ENCODE measurements around the gene HLA-DRA.
"Not testable (repeated sequence)": the region's sequence is repeated elsewhere in the genome, so short reads cannot be mapped to it uniquely, and the experiment has no call there.

Gene HLA-DRA

GRCh38 chr6:32460528-32460927 lies 20.8 kb downstream of the HLA-DRA start:
- H3K9ac ChIP-seq (ENCODE audit: low read depth, low read length, poor library complexity, severe bottlenecking), result no peak overlapping the region
- no peaks in the 10 kb centered on the region for H4K20me1 ChIP-seq (ENCODE audit: insufficient read depth, low read length, poor library complexity, severe bottlenecking)
- no peaks in the 10 kb centered on the region for H3F3A ChIP-seq (ENCODE audit: low read depth)
- no peaks in the 10 kb centered on the region for H3K27me3 ChIP-seq (ENCODE audit: insufficient read depth, low read length, poor library complexity, severe bottlenecking)
- no peaks in the 10 kb centered on the region for H3K9me2 ChIP-seq (replicated peaks; ENCODE audit: low read depth, low read length)
- no peak overlapping the region for H3K4me3 ChIP-seq (ENCODE audit: low read length, poor library complexity, severe bottlenecking)
- no peak for TF ChIP-seq EZH2phosphoT487 (IDR thresholded peaks at IDR 0.05; ENCODE audit: borderline replicate concordance)
- TF ChIP-seq, protein P1, sequence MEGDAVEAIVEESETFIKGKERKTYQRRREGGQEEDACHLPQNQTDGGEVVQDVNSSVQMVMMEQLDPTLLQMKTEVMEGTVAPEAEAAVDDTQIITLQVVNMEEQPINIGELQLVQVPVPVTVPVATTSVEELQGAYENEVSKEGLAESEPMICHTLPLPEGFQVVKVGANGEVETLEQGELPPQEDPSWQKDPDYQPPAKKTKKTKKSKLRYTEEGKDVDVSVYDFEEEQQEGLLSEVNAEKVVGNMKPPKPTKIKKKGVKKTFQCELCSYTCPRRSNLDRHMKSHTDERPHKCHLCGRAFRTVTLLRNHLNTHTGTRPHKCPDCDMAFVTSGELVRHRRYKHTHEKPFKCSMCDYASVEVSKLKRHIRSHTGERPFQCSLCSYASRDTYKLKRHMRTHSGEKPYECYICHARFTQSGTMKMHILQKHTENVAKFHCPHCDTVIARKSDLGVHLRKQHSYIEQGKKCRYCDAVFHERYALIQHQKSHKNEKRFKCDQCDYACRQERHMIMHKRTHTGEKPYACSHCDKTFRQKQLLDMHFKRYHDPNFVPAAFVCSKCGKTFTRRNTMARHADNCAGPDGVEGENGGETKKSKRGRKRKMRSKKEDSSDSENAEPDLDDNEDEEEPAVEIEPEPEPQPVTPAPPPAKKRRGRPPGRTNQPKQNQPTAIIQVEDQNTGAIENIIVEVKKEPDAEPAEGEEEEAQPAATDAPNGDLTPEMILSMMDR (conservative IDR thresholded peaks at IDR 0.05; ENCODE audit: low read length), result peak; percentile 34
- no peaks in the 10 kb centered on the region for H3K4me1 ChIP-seq (ENCODE audit: insufficient read depth, low read length, poor library complexity, severe bottlenecking)
- H3K9me3 ChIP-seq (ENCODE audit: insufficient read depth, low read depth, low read length), result no peaks in the 10 kb centered on the region
- H3K79me2 ChIP-seq (ENCODE audit: insufficient read depth, low read length), result no peaks in the 10 kb centered on the region
- H3K36me3 ChIP-seq (ENCODE audit: insufficient read depth, low read length), result no peaks in the 10 kb centered on the region
- no peak overlapping the region for H3K4me2 ChIP-seq (ENCODE audit: low read depth, low read length, poor library complexity, severe bottlenecking)
- H2AFZ ChIP-seq (ENCODE audit: low read length), result no peak overlapping the region

GRCh38 chr6:32461493-32461892 lies 21.8 kb downstream of the HLA-DRA start:
- no peak for TF ChIP-seq EZH2phosphoT487 (IDR thresholded peaks at IDR 0.05; ENCODE audit: borderline replicate concordance)
- TF ChIP-seq, protein P1 (conservative IDR thresholded peaks at IDR 0.05; ENCODE audit: low read length), result no peak

DNA sequence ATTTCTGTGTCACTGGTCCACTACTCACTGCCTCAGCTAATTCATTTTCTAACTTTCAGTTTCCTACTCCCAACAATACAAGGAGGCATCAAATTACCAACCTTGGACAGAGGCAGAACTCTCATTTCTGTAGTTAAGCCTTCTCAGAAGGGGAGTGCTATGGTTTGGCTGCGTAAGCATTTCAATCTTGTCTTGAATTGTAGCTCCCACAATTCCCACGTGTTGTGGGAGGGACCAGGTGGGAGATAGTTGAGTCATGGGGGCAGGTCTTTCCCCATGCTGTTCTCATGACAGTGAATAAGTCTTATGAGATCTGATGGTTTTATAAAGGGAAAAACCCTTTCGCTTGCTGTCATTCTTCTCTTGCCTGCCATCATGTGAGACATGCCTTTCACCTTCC lies 22.9 kb downstream of the HLA-DRA start:
- H2AFZ ChIP-seq (ENCODE audit: low read length), result no peak overlapping the region
- no peaks in the 10 kb centered on the region for H3K4me1 ChIP-seq (ENCODE audit: insufficient read depth, low read length, poor library complexity, severe bottlenecking)
- TF ChIP-seq, protein P1 (conservative IDR thresholded peaks at IDR 0.05; ENCODE audit: low read length), result no peak
- TF ChIP-seq EZH2phosphoT487 (IDR thresholded peaks at IDR 0.05; ENCODE audit: borderline replicate concordance), result no peak
- H3K9ac ChIP-seq (ENCODE audit: low read depth, low read length, poor library complexity, severe bottlenecking), result no peak overlapping the region
- H3K27me3 ChIP-seq (ENCODE audit: insufficient read depth, low read length, poor library complexity, severe bottlenecking), result no peaks in the 10 kb centered on the region
- no peak overlapping the region for H3K4me2 ChIP-seq (ENCODE audit: low read depth, low read length, poor library complexity, severe bottlenecking)
- H3K36me3 ChIP-seq (ENCODE audit: insufficient read depth, low read length), result no peaks in the 10 kb centered on the region
- no peaks in the 10 kb centered on the region for H3K79me2 ChIP-seq (ENCODE audit: insufficient read depth, low read length)
- no peaks in the 10 kb centered on the region for H3F3A ChIP-seq (ENCODE audit: low read depth)
- no peak overlapping the region for H3K4me3 ChIP-seq (ENCODE audit: low read length, poor library complexity, severe bottlenecking)
- H4K20me1 ChIP-seq (ENCODE audit: insufficient read depth, low read length, poor library complexity, severe bottlenecking), result no peaks in the 10 kb centered on the region
- no peaks in the 10 kb centered on the region for H3K9me2 ChIP-seq (replicated peaks; ENCODE audit: low read depth, low read length)
- no peaks in the 10 kb centered on the region for H3K9me3 ChIP-seq (ENCODE audit: insufficient read depth, low read depth, low read length)

More at GRCh38 chr6:32461493-32461892, 21.8 kb downstream of the HLA-DRA start:
- H3K9me3 ChIP-seq (ENCODE audit: insufficient read depth, low read depth, low read length), result no peaks in the 10 kb centered on the region
- H3K9me2 ChIP-seq (replicated peaks; ENCODE audit: low read depth, low read length), result no peaks in the 10 kb centered on the region
- H2AFZ ChIP-seq (ENCODE audit: low read length), result no peak overlapping the region
- no peak overlapping the region for H3K4me2 ChIP-seq (ENCODE audit: low read depth, low read length, poor library complexity, severe bottlenecking)
- H3K4me1 ChIP-seq (ENCODE audit: insufficient read depth, low read length, poor library complexity, severe bottlenecking), result no peaks in the 10 kb centered on the region
- no peaks in the 10 kb centered on the region for H3K36me3 ChIP-seq (ENCODE audit: insufficient read depth, low read length)
- no peaks in the 10 kb centered on the region for H3K27me3 ChIP-seq (ENCODE audit: insufficient read depth, low read length, poor library complexity, severe bottlenecking)
- H3F3A ChIP-seq (ENCODE audit: low read depth), result no peaks in the 10 kb centered on the region
- H3K79me2 ChIP-seq (ENCODE audit: insufficient read depth, low read length), result no peaks in the 10 kb centered on the region
- H3K9ac ChIP-seq (ENCODE audit: low read depth, low read length, poor library complexity, severe bottlenecking), result no peak overlapping the region
- H4K20me1 ChIP-seq (ENCODE audit: insufficient read depth, low read length, poor library complexity, severe bottlenecking), result no peaks in the 10 kb centered on the region
- no peak overlapping the region for H3K4me3 ChIP-seq (ENCODE audit: low read length, poor library complexity, severe bottlenecking)

DNA sequence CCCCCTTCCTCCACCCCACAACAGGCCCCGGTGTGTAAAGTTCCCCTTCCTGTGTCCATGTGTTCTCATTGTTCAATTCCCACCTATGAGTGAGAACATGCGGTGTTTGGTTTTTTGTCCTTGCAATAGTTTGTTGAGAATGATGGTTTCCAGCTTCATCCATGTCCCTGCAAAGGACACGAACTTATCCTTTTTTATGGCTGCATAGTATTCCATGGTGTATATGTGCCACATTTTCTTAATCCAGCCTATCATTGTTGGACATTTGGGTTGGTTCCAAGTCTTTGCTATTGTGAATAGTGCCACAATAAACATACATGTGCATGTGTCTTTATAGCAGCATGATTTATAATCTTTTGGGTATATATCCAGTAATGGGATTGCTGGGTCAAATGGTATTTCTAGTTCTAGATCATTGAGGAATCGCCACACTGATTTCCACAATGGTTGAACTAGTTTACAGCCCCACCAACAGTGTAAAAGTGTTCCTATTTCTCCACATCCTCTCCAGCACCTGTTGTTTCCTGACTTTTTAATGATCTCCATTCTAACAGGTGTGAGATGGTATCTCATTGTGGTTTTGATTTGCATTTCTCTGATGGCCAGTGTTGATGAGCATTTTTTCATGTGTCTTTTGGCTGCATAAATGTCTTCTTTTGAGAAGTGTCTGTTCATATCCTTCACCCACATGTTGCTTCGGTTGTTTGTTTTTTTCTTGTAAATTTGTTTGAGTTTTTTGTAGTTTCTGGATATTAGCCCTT lies 28.2 kb downstream of the HLA-DRA start:
- not testable (repeated sequence) for H4K20me1 ChIP-seq (ENCODE audit: insufficient read depth, low read length, poor library complexity, severe bottlenecking); H3F3A ChIP-seq (ENCODE audit: low read depth); H3K36me3 ChIP-seq (ENCODE audit: insufficient read depth, low read length); H3K9me2 ChIP-seq (replicated peaks; ENCODE audit: low read depth, low read length); H3K9ac ChIP-seq (ENCODE audit: low read depth, low read length, poor library complexity, severe bottlenecking); H3K79me2 ChIP-seq (ENCODE audit: insufficient read depth, low read length); H3K27me3 ChIP-seq (ENCODE audit: insufficient read depth, low read length, poor library complexity, severe bottlenecking); H3K9me3 ChIP-seq (ENCODE audit: insufficient read depth, low read depth, low read length); H3K4me1 ChIP-seq (ENCODE audit: insufficient read depth, low read length, poor library complexity, severe bottlenecking); H3K4me2 ChIP-seq (ENCODE audit: low read depth, low read length, poor library complexity, severe bottlenecking); H3K4me3 ChIP-seq (ENCODE audit: low read length, poor library complexity, severe bottlenecking); H2AFZ ChIP-seq (ENCODE audit: low read length)
